ENCODE measurements around the gene ATF6. TPM values are rescaled to one million over a fixed set of nuclear protein-coding genes. Genes with fewer than 3 reads are reported as not detected.

ATF6 gene
- polyA plus RNA-seq, 2 of the 4 experiments (the other 2 are of a cell fraction), result 8.6 to 28.0 TPM

GRCh38 chr1:161966067-161966466 is 199.9 kb downstream of the ATF6 start:
- DNase-seq (ENCODE audit: low read depth in 1 of 2, low spot score in 1 of 2) (no peak), FAIRE-seq (no peak), ATAC-seq (no peak)
- no peak overlapping the region for H3K4me2 ChIP-seq
- TF ChIP-seq HMGXB4 (CRISPR knock-in tag; IDR thresholded peaks at IDR 0.05; ENCODE audit: borderline replicate concordance), result no peak
- TF ChIP-seq RARB (CRISPR knock-in tag; IDR thresholded peaks at IDR 0.05), result no peak
- no peak for TF ChIP-seq CTCF (IDR thresholded peaks at IDR 0.05)
- TF ChIP-seq HDAC2 (IDR thresholded peaks at IDR 0.05), result no peak
- TF ChIP-seq POLR2A (IDR thresholded peaks at IDR 0.05; ENCODE audit: low read length), result no peak
- H3K4me3 ChIP-seq, result no peak overlapping the region
- 47% methylated on average over 4 of the region's 4 CpGs for WGBS (ENCODE audit: missing lambda C conversion rate)
- H3K9me3 ChIP-seq, result no peaks in the 10 kb centered on the region
- no peak overlapping the region for H3K27ac ChIP-seq
- peaks cover 13% of the 10 kb centered on the region for H3K4me1 ChIP-seq
- ChIA-PET CTCF (interaction anchor here (0.5 to 1.2 kb wide), 2 partner anchors 15 to 170 kb away, joined by 3 read pairs; no protein-coding TSS in a partner anchor), POLR2A (no interaction called here)

GRCh38 chr1:161970036-161970435 is 203.9 kb downstream of the ATF6 start:
- ATAC-seq (no peak), FAIRE-seq (no peak), DNase-seq (ENCODE audit: low read depth in 1 of 2, low spot score in 1 of 2) (no peak)
- ChIA-PET CTCF (no interaction called here), POLR2A (no interaction called here)
- no peaks in the 10 kb centered on the region for H3K9me3 ChIP-seq
- no peak overlapping the region for H3K4me3 ChIP-seq
- WGBS (ENCODE audit: missing lambda C conversion rate), result 92% methylated on average over 6 of the region's 6 CpGs
- TF ChIP-seq POLR2AphosphoS2 (conservative IDR thresholded peaks at IDR 0.05; ENCODE audit: low read length) (no peak), CBX8 (IDR thresholded peaks at IDR 0.05) (no peak), SREBF2 (IDR thresholded peaks at IDR 0.05) (no peak), FOSB (CRISPR knock-in tag; IDR thresholded peaks at IDR 0.05) (no peak), GATA3 (IDR thresholded peaks at IDR 0.05; ENCODE audit: borderline replicate concordance) (no peak), ESRRA (IDR thresholded peaks at IDR 0.05; ENCODE audit: borderline replicate concordance, low read length) (no peak), JUNB (IDR thresholded peaks at IDR 0.05) (no peak), PBX3 (IDR thresholded peaks at IDR 0.05) (no peak), TP53 (CRISPR knock-in tag; IDR thresholded peaks at IDR 0.05) (no peak), CEBPB (IDR thresholded peaks at IDR 0.05) (no peak), HOXA7 (CRISPR knock-in tag; IDR thresholded peaks at IDR 0.05) (no peak), KDM1A (IDR thresholded peaks at IDR 0.05; ENCODE audit: low read depth) (no peak), JUN (IDR thresholded peaks at IDR 0.05) (no peak), RNF2 (IDR thresholded peaks at IDR 0.05; ENCODE audit: borderline replicate concordance, low read depth) (no peak), MAZ (IDR thresholded peaks at IDR 0.05; ENCODE audit: borderline replicate concordance, low read depth, low read length) (no peak), HOXB13 (CRISPR knock-in tag; IDR thresholded peaks at IDR 0.05; ENCODE audit: low read depth) (no peak), CHD4 (IDR thresholded peaks at IDR 0.05; ENCODE audit: borderline replicate concordance) (no peak)
- H3K27ac ChIP-seq, result no peak overlapping the region
- H3K4me1 ChIP-seq, result no peaks in the 10 kb centered on the region
- no peak overlapping the region for H3K4me2 ChIP-seq

- POLR2A ChIA-PET, result no interaction called here
- CTCF ChIA-PET, result no interaction called here
- Histone ChIP-seq H3K4me3 (no peak overlapping the region), H3K9me3 (no peaks in the 10 kb centered on the region), H3K27ac (no peak overlapping the region), H3K4me2 (no peak overlapping the region), H3K4me1 (no peaks in the 10 kb centered on the region)
- FAIRE-seq (no peak), ATAC-seq (no peak), DNase-seq (ENCODE audit: low read depth in 1 of 2, low spot score in 1 of 2) (no peak)
- WGBS (ENCODE audit: missing lambda C conversion rate), result 86% methylated on average over 3 of the region's 3 CpGs
- TF ChIP-seq KDM5A (IDR thresholded peaks at IDR 0.05) (no peak), HOXB5 (CRISPR knock-in tag; IDR thresholded peaks at IDR 0.05) (no peak), MAFK (IDR thresholded peaks at IDR 0.05; ENCODE audit: partially characterized antibody) (no peak), ZC3H11A (IDR thresholded peaks at IDR 0.05) (no peak), ELK1 (IDR thresholded peaks at IDR 0.05; ENCODE audit: low read depth, low read length) (no peak), CHD2 (IDR thresholded peaks at IDR 0.05; ENCODE audit: low read length, partially characterized antibody) (no peak), PBX3 (IDR thresholded peaks at IDR 0.05) (no peak), POLR2AphosphoS2 (conservative IDR thresholded peaks at IDR 0.05; ENCODE audit: low read length) (no peak), BCL3 (IDR thresholded peaks at IDR 0.05) (no peak), FOSL2 (IDR thresholded peaks at IDR 0.05) (no peak), FOSL2 (CRISPR knock-in tag; IDR thresholded peaks at IDR 0.05) (no peak)
These were observed 204.5 kb downstream of the ATF6 start for GRCh38 chr1:161970633-161971032.
